A673 (cell line): ENCODE results near the gene PGAM1. TPM values are rescaled to one million over a fixed set of nuclear protein-coding genes. Genes with fewer than 3 reads are reported as not detected.
"Not testable (repeated sequence)": the region's sequence is repeated elsewhere in the genome, so short reads cannot be mapped to it uniquely, and the experiment has no call there.

Source experiments
- BruUV-seq: library from RNA; stranded (reverse); fragments of 400-500 nt; replicated peaks from 2 replicates; lab custom pipeline; 2021; lab: Mats Ljungman, UMichigan
- CTCF ChIA-PET: fragments of 300-600 bp; sonication (Branson Sonifier 250); formaldehyde crosslinking; loops from one replicate; lab custom pipeline; 2022; ENCODE audit warnings: antibody characterized with exemption; lab: Charles Lee
- POLR2A ChIA-PET: fragments of 300-600 bp; sonication (Branson Sonifier 250); formaldehyde crosslinking; loops from one replicate; lab custom pipeline; 2022; ENCODE audit warnings: antibody characterized with exemption; ENCODE audit not compliant: low non-redundant PET; lab: Charles Lee
- DNase-seq: peaks from one replicate; pipeline ENCODE4 v3.0.0-alpha.2; 2015; ENCODE audit warnings: low spot score
- H3K27ac ChIP-seq: fragments of 200-600 bp; sonication (generic); 2 replicates; pipeline ENCODE4 v1.5.1; 2016; ENCODE audit warnings: mixed run types, low read depth, mild to moderate bottlenecking, mixed read lengths, antibody characterized with exemption, low read length; ENCODE audit not compliant: poor library complexity, severe bottlenecking
- H3K27me3 ChIP-seq: fragments of 200-600 bp; sonication (generic); replicated peaks from 2 replicates; pipeline ENCODE4 v1.6.1; 2017; ENCODE audit warnings: mixed run types, low read depth, mild to moderate bottlenecking, mixed read lengths, antibody characterized with exemption, low read length; ENCODE audit not compliant: insufficient read depth, poor library complexity
- H3K36me3 ChIP-seq: fragments of 200-600 bp; sonication (generic); 2 replicates; pipeline ENCODE4 v1.6.1; 2016; ENCODE audit warnings: mixed run types, mild to moderate bottlenecking, mixed read lengths, antibody characterized with exemption, low read length; ENCODE audit not compliant: insufficient read depth, poor library complexity, severe bottlenecking
- H3K4me1 ChIP-seq: fragments of 200-600 bp; sonication (generic); 2 replicates; pipeline ENCODE4 v1.6.1; 2017; ENCODE audit warnings: mixed run types, mild to moderate bottlenecking, mixed read lengths, antibody characterized with exemption, low read length; ENCODE audit not compliant: insufficient read depth, poor library complexity, severe bottlenecking
- H3K4me3 ChIP-seq: fragments of 200-600 bp; sonication (generic); 2 replicates; pipeline ENCODE4 v1.5.1; 2016; ENCODE audit warnings: low read depth, mixed run types, mild to moderate bottlenecking, mixed read lengths, low read length; ENCODE audit not compliant: poor library complexity, severe bottlenecking
- H3K9me3 ChIP-seq: fragments of 200-600 bp; sonication (generic); 2 replicates; pipeline ENCODE4 v1.6.1; 2016; ENCODE audit warnings: mixed run types, low read depth, mild to moderate bottlenecking, mixed read lengths, antibody characterized with exemption, low read length; ENCODE audit not compliant: poor library complexity, severe bottlenecking
- EZH2 ChIP-seq: fragments of 200-600 bp; sonication (generic); IDR thresholded peaks from 2 replicates; pipeline ENCODE4 v1.6.1; 2017; ENCODE audit warnings: borderline replicate concordance, low read depth, mild to moderate bottlenecking, mixed read lengths, antibody characterized with exemption, low read length; ENCODE audit not compliant: poor library complexity, severe bottlenecking
- intact Hi-C: fragments of 100-400 bp; cut with micrococcal nuclease; formaldehyde crosslinking; loops from one replicate; pipeline ENCODE4 v1.10.0; 2022; ENCODE audit not compliant: unreplicated experiment
- total RNA-seq: library from RNA; stranded (reverse); gene quantifications from 2 replicates; pipeline ENCODE4 v1.2.3, GENCODE V29; 2021
- TF ChIP-seq, protein P1 (sequence below): fragments of 300-800, 200-600 bp; sonication (generic); conservative IDR thresholded peaks from 2 replicates; pipeline ENCODE4 v1.5.1; 2017; ENCODE audit warnings: low read depth, mild to moderate bottlenecking, antibody characterized with exemption, low read length, moderate library complexity, mixed read lengths

PGAM1 gene
- total RNA-seq, 1 experiment from 2014 or later: 668 TPM

DNA sequence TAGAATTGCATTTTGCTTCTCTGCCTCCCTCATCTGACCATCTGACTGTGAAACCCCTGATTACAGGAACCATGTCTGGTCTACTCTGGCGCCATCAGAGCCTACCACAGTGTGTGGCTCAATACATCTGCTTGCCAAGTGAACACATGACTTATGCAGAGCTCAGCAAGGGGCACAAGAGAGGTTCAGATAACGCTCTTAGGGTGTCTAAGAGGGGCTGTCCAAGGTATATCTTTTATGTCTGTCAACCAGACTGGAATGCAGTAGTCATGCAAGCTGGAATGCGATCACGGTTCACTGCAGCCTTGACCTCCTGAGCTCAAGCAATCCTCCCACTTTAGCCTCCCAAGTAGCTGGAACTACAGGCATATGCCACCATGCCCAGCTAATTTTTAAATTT is 14.6 kb upstream of the PGAM1 start:
- CTCF ChIA-PET: interaction anchor here (0.8 kb wide), 1 partner anchor 10 kb away, joined by 4 read pairs; the partner anchor contains the start of gene RRP12
- Histone ChIP-seq H3K9me3 (no peaks in the 10 kb centered on the region), H3K4me3 (no peak overlapping the region), H3K27me3 (no peaks in the 10 kb centered on the region), H3K27ac (no peak overlapping the region), H3K4me1 (no peaks in the 10 kb centered on the region), H3K36me3 (no peaks in the 10 kb centered on the region)
- POLR2A ChIA-PET: no interaction called here
- TF ChIP-seq, protein P1, sequence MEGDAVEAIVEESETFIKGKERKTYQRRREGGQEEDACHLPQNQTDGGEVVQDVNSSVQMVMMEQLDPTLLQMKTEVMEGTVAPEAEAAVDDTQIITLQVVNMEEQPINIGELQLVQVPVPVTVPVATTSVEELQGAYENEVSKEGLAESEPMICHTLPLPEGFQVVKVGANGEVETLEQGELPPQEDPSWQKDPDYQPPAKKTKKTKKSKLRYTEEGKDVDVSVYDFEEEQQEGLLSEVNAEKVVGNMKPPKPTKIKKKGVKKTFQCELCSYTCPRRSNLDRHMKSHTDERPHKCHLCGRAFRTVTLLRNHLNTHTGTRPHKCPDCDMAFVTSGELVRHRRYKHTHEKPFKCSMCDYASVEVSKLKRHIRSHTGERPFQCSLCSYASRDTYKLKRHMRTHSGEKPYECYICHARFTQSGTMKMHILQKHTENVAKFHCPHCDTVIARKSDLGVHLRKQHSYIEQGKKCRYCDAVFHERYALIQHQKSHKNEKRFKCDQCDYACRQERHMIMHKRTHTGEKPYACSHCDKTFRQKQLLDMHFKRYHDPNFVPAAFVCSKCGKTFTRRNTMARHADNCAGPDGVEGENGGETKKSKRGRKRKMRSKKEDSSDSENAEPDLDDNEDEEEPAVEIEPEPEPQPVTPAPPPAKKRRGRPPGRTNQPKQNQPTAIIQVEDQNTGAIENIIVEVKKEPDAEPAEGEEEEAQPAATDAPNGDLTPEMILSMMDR: no peak
- TF ChIP-seq EZH2: no peak
- no peak for DNase-seq
- BruUV-seq: no TSS peak
- intact Hi-C loops: no loop called here

DNA sequence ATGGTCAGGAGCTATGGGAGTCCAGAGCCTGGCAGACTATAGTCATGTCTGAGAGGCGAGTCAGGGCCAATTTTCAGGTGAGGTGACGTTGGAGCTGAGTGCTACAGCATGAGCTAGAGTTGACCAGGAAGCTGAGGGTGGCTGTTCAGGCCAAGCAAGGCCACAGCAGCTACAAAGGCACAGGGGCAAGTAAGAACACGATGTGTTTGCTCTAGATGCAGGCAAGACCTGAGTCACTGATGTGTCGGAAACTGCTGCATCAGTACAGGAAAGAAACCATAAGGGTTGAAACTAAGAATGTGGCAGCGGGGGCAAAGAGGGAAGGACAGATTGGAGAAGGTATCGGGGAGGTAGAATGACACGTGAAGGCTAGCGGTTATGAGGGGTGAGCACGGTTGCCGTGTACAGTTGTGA is 13.1 kb upstream of the PGAM1 start:
- no peaks in the 10 kb centered on the region for H3K4me1 ChIP-seq
- BruUV-seq: no TSS peak
- no peaks in the 10 kb centered on the region for H3K27me3 ChIP-seq
- no peak overlapping the region for H3K4me3 ChIP-seq
- H3K36me3 ChIP-seq: no peaks in the 10 kb centered on the region
- DNase-seq: no peak
- TF ChIP-seq, protein P1: no peak
- no peak for TF ChIP-seq EZH2
- intact Hi-C loops: no loop called here
- ChIA-PET CTCF (no interaction called here), POLR2A (no interaction called here)
- no peak overlapping the region for H3K27ac ChIP-seq
- no peaks in the 10 kb centered on the region for H3K9me3 ChIP-seq

DNA sequence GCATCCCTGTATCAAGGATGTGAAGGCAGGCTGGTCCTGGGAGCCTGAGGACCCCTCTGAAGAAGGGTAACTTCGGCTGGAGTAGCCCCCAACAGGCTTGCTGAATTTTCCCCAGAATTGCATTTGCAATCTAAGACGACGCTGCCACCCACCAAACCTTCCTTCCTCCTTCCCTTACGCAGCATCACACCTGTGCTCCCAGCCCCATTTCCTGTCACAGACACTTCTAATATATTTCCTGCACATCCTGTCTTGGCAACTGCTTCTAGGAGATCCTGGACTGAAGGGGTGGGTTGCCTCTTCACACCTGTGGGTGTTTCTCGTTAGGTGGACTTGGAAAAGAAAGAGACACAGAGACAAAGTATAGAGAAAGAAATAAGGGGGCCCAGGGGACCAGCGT is 9.4 kb upstream of the PGAM1 start:
- intact Hi-C loops: no loop called here
- H3K9me3 ChIP-seq: no peaks in the 10 kb centered on the region
- POLR2A ChIA-PET: no interaction called here
- no peak overlapping the region for H3K27ac ChIP-seq
- H3K36me3 ChIP-seq: no peaks in the 10 kb centered on the region
- H3K4me1 ChIP-seq: no peaks in the 10 kb centered on the region
- CTCF ChIA-PET: no interaction called here
- H3K4me3 ChIP-seq: no peak overlapping the region
- no peaks in the 10 kb centered on the region for H3K27me3 ChIP-seq
- DNase-seq: no peak
- TF ChIP-seq EZH2: no peak
- TF ChIP-seq, protein P1: no peak
- no TSS peak for BruUV-seq

DNA sequence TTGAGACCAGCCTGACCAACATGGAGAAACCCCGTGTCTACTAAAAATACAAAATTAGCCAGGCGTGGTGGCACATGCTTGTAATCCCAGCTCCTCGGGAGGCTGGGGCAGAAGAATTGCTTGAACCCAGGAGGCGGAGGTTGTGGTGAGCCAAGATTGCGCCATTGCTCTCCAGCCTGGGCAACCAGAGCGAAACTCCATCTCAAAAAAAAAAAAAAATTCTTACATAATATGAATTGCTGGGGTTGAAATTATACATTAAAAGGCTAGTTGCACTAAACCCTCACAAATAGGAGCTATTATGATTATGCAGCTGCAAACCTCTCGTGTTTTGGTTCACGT is 2.3 kb upstream of the PGAM1 start:
- H3K9me3 ChIP-seq, H3K4me1 ChIP-seq, BruUV-seq, intact Hi-C loops, H3K27me3 ChIP-seq, CTCF ChIA-PET, H3K27ac ChIP-seq, POLR2A ChIA-PET, H3K4me3 ChIP-seq, DNase-seq: not testable (repeated sequence)
- H3K36me3 ChIP-seq: peaks cover 18% of the 10 kb centered on the region
